Fibroblast of the aortic adventitia (primary cell): ENCODE results near the gene SPINK6. TPM values are rescaled to one million over a fixed set of nuclear protein-coding genes. Genes with fewer than 3 reads are reported as not detected.

Experiments used
- DNase-seq: peaks from one replicate; pipeline ENCODE4 v3.0.0-alpha.2; 2010; ENCODE audit warnings: low read depth
- H3K4me3 ChIP-seq: 2 replicates; pipeline ENCODE4 v1.5.1; 2011; ENCODE audit warnings: low read depth, mild to moderate bottlenecking, control low read depth, low read length, moderate library complexity
- total RNA-seq: library from RNA; depleted of rRNA; stranded (reverse); fragments of >200 nt; gene quantifications from 2 replicates; pipeline ENCODE4 v1.2.3, GENCODE V29; 2012; ENCODE audit warnings: low replicate concordance
- TF ChIP-seq, protein P1 (sequence below): IDR thresholded peaks from 2 replicates; pipeline ENCODE4 v1.5.1; 2011; ENCODE audit warnings: mild to moderate bottlenecking, low read length, control low read depth, inconsistent platforms; ENCODE audit not compliant: insufficient read depth

Gene SPINK6
- total RNA-seq, 1 donor = not detected

DNA sequence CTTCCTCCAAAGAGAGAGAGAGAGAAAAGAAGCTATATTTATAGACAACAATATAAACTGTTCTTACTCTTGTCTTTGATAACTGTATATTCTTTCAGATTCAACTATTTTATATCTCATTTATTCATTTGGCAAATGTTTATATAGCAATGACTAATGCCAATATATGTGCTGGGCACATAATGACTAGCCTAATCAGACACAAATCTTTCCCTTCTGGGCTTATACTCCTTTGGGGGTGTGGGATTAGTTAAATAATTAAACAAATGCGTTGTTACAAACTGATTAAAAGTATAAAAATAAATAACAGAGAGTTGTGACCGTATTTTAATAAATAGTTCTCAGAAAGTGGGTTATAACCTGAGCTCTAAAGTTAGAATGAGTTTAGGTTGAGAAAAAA, 30.5 kb upstream of the SPINK6 start:
- no peak overlapping the region for H3K4me3 ChIP-seq
- DNase-seq = no peak
- TF ChIP-seq, protein P1, sequence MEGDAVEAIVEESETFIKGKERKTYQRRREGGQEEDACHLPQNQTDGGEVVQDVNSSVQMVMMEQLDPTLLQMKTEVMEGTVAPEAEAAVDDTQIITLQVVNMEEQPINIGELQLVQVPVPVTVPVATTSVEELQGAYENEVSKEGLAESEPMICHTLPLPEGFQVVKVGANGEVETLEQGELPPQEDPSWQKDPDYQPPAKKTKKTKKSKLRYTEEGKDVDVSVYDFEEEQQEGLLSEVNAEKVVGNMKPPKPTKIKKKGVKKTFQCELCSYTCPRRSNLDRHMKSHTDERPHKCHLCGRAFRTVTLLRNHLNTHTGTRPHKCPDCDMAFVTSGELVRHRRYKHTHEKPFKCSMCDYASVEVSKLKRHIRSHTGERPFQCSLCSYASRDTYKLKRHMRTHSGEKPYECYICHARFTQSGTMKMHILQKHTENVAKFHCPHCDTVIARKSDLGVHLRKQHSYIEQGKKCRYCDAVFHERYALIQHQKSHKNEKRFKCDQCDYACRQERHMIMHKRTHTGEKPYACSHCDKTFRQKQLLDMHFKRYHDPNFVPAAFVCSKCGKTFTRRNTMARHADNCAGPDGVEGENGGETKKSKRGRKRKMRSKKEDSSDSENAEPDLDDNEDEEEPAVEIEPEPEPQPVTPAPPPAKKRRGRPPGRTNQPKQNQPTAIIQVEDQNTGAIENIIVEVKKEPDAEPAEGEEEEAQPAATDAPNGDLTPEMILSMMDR = no peak

DNA sequence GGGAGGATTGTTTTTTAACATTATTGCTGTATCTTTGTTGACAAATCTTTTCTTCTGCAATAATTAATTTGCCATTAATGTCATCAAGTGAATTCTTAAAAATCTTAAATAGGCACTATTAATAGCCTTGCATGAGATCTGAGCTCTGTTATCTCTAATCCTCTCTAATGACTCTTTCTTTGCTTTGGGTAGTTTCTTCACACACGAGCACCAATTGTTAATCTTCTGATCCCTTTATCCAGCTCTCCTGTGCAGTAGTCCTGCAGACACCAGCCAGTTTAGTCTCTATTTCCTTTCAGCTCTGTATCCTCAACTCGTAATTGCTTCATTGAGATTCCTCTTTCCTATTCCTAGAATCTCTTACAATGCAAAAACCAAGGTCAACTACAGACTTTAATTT, 26.4 kb upstream of the SPINK6 start:
- no peak overlapping the region for H3K4me3 ChIP-seq
- TF ChIP-seq, protein P1 = no peak

DNA sequence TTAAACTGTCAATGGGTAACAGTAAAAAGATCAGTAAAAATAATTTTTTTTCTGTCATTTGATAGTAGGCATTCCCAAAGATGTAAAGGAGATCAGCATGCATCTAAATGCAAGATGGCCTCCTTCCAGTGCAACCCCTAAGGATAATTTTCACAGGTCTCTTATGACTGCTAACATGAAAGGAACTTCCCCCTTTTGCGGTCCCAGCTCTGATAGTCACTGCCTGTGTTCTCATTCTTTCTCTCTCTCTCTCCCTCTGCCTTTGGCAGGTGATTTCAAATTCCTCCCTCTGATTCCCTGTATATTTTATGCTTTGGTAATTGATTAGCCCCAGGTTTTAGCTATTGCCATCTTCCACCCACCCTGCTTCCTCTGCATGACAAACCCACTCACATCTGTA, 25.6 kb upstream of the SPINK6 start:
- no peak overlapping the region for H3K4me3 ChIP-seq
- no peak for DNase-seq
- TF ChIP-seq, protein P1 = no peak

More for the DNA sequence above, 26.4 kb upstream of the SPINK6 start:
- DNase-seq = no peak

DNA sequence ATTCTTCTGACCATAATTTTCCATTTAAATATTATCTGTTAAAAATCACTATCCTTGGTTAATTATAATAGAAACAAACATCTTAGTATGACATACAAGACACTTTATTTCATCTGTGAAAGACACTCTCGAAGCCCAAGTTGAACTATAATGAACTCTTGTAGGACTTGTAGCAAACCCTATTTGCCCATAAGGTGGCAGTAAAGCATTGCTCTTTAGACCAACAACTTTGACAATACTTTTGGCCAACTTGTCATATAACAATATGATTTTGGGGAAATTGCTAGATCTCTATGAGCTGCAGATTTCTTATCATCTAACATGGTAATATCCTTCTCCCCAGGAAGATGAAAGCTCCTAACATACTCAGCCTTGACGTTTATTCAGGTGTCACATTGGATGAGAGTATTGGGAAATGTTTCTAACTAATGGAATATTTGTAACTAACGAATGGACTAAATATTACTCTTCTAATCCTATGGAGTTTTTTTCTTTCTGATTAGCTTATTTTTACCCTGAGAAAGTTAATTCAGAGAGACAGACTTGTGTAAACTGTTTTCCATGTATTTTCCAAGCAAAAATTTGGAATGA, 23.5 kb upstream of the SPINK6 start:
- TF ChIP-seq, protein P1 = peak; percentile 72
- DNase-seq = peak; percentile 80
- no peak overlapping the region for H3K4me3 ChIP-seq

DNA sequence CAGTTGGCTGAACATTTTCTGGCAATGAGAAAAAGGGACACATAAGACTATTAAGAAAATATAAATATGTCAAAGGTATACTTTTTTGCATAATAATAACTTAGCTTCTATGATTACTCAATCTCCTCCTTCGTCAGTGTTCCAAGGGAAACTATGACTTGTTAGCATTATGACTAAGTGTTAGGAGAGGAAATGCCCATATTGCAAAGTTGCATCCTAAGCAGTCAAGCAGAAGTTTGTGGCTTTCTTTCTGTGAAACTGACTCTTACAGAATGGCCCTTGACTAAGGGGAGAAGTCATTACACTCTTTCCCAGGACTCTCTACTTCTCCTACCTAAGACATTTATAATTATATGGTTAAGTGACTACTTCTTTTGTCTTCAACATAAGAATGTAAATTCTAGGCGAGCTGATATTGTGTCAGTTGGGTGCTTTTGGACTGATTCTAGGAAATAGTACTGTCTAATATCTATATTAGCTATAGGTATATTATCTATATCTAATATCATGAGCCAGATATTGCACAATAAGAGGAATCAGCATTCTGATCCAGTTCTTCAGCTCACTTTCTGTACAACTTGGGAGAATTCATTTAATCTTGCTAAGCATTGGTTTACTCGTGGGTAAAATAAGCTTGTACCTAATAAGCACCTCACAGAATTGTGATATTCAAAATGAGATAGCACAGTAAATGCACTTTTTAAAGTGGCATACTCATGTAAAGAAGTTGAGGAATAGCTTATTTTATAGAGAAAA, 16.4 kb upstream of the SPINK6 start:
- DNase-seq = peak; percentile 40
- H3K4me3 ChIP-seq = no peak overlapping the region
- TF ChIP-seq, protein P1 = no peak

DNA sequence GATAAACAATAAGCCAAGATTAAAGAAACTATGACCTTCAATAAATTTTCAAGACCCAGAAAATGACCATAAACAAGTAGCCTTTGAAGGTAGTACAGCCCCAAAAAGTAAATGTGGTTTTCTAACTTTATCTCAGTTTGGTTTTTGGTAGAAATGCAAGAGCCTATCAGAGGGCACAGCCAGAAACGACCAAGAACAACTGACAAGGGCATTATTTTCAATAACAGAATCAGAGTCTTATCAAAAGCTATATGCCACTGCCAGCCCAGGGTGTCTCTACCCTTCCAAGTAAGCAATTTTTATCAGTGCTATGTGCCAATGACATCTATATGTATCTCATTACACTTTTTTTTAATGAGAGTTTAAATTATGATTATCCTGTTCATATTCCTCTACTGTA, 11.8 kb upstream of the SPINK6 start:
- DNase-seq = no peak
- TF ChIP-seq, protein P1 = no peak
- no peak overlapping the region for H3K4me3 ChIP-seq

DNA sequence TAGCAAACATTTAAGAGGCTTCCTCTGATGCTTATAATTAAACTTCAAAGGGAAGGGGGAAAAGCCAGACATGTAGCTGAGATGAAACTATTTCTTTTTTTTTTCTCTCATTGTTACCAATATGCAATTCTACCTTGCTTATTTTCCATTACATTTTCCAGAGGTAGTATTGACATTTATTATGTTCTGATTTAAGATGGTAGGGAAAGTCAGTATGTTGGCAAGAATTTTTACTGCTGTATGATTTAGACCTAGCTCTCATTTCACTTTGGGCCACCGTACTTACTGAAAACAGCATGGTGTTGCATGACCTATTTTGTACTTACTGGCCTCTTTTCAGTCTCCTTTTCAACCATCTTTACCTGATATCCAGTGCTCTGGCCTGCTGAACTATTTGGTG, 9.6 kb upstream of the SPINK6 start:
- TF ChIP-seq, protein P1 = no peak
- no peak overlapping the region for H3K4me3 ChIP-seq
- no peak for DNase-seq
